Caco-2 (cell line): ENCODE measurements around the gene TMEM145. TPM values are rescaled to one million over a fixed set of nuclear protein-coding genes. Genes with fewer than 3 reads are reported as not detected.
A peak's percentile ranks its signal among the peaks of the same experiment; 100 is the strongest.
"Not testable (repeated sequence)": the region's sequence is repeated elsewhere in the genome, so short reads cannot be mapped to it uniquely, and the experiment has no call there.

ENCODE experiments used
- Bru-seq: library from RNA; stranded (reverse); fragments of 400-500 nt; gene quantifications from one replicate; lab custom pipeline; 2021; lab: Mats Ljungman, UMichigan
- BruChase-seq, 2 experiments: library from RNA; stranded (reverse); fragments of 400-500 nt; gene quantifications; one replicate each; lab custom pipeline; 2021; lab: Mats Ljungman, UMichigan
- BruUV-seq: library from RNA; stranded (reverse); fragments of 400-500 nt; replicated peaks from 2 replicates; lab custom pipeline; 2021; lab: Mats Ljungman, UMichigan
- CTCF ChIA-PET: fragments of 300-600 bp; sonication (Branson Sonifier 250); formaldehyde crosslinking; loops from one replicate; lab custom pipeline; 2022; ENCODE audit warnings: antibody characterized with exemption; lab: Charles Lee
- POLR2A ChIA-PET: fragments of 300-600 bp; sonication (Branson Sonifier 250); formaldehyde crosslinking; loops from one replicate; lab custom pipeline; 2022; ENCODE audit warnings: antibody characterized with exemption; lab: Charles Lee
- DNase-seq, 2 experiments: peaks; one replicate each; pipeline versions ENCODE4 v3.0.0 to v3.0.0-alpha.2; 2020 to 2022
- H3K27me3 ChIP-seq: replicated peaks from 2 replicates; pipeline ENCODE4 v1.6.0; 2011; ENCODE audit warnings: low read length; ENCODE audit not compliant: control insufficient read depth, insufficient read depth
- H3K36me3 ChIP-seq: 2 replicates; pipeline ENCODE4 v1.5.1; 2011; ENCODE audit warnings: low read length; ENCODE audit not compliant: control insufficient read depth, insufficient read depth
- H3K4me1 ChIP-seq: fragments of 250-450 bp; sonication (Bioruptor Pico); 2 replicates; pipeline ENCODE4 v1.5.1; 2020; ENCODE audit warnings: mild to moderate bottlenecking
- H3K4me3 ChIP-seq: 2 replicates; pipeline ENCODE4 v1.5.1; 2011; ENCODE audit warnings: low read depth, mild to moderate bottlenecking, control low read depth, low read length
- H3K9me3 ChIP-seq: fragments of 250-450 bp; sonication (Bioruptor Pico); 2 replicates; pipeline ENCODE4 v1.5.1; 2020; ENCODE audit warnings: mild to moderate bottlenecking, moderate library complexity
- H3K27ac Mint-ChIP-seq: one replicate; pipeline ENCODE4 v1.8.0; 2022; ENCODE audit warnings: mixed read lengths; ENCODE audit not compliant: unreplicated experiment
- H3K27me3 Mint-ChIP-seq: one replicate; pipeline ENCODE4 v1.8.0; 2022; ENCODE audit warnings: mixed read lengths; ENCODE audit not compliant: insufficient read depth, unreplicated experiment
- H3K36me3 Mint-ChIP-seq: one replicate; pipeline ENCODE4 v1.8.0; 2022; ENCODE audit warnings: mild to moderate bottlenecking, mixed read lengths; ENCODE audit not compliant: insufficient read depth, unreplicated experiment
- H3K4me1 Mint-ChIP-seq: one replicate; pipeline ENCODE4 v1.8.0; 2022; ENCODE audit warnings: low read depth, mixed read lengths; ENCODE audit not compliant: unreplicated experiment
- H3K4me3 Mint-ChIP-seq: one replicate; pipeline ENCODE4 v1.8.0; 2022; ENCODE audit warnings: mild to moderate bottlenecking, moderate library complexity, mixed read lengths; ENCODE audit not compliant: unreplicated experiment
- H3K9me3 Mint-ChIP-seq: one replicate; pipeline ENCODE4 v1.8.0; 2022; ENCODE audit warnings: mixed read lengths; ENCODE audit not compliant: unreplicated experiment
- CTCF ChIP-seq, 2 experiments: fragments of 200-600 bp in 1 of 2; IDR thresholded peaks; 1 replicate in 1 of 2; 2 replicates in 1 of 2; pipeline versions ENCODE4 v1.5.1 to v1.8.0; 2011 to 2022; ENCODE audit warnings: antibody characterized with exemption in 1 of 2, control low read depth in 1 of 2, inconsistent platforms in 1 of 2, low read depth in 1 of 2, low read length in 1 of 2, mild to moderate bottlenecking in 1 of 2, moderate library complexity in 1 of 2; ENCODE audit not compliant: insufficient read depth in 1 of 2, severe bottlenecking in 1 of 2, unreplicated experiment in 1 of 2
- intact Hi-C: fragments of 100-400 bp; cut with micrococcal nuclease; formaldehyde crosslinking; loops from one replicate; pipeline ENCODE4 v1.10.0; 2022; ENCODE audit not compliant: unreplicated experiment
- long read RNA-seq: library from polyadenylated mRNA; stranded (forward); transcript quantifications from one replicate; pipeline ENCODE4 v2.0.0, GENCODE V29; 2022
- total RNA-seq: library from RNA; stranded (reverse); gene quantifications from 2 replicates; pipeline ENCODE4 v1.2.3, GENCODE V29; 2022

The TMEM145 gene
- total RNA-seq (2.2 and 2.5 TPM in 2 replicates), Bru-seq, nascent RNA (percentile 25 among the genes with signal in this experiment), BruChase-seq, experiment 1, labeled RNA remaining after a 2-hour chase (percentile 7 among the genes with signal in this experiment), BruChase-seq, experiment 2, labeled RNA remaining after a 6-hour chase (percentile 34 among the genes with signal in this experiment)
- long read RNA-seq: 0 reads

GRCh38 chr19:42313096-42313839 is at the start of gene TMEM145:
Gene TMEM145, plus strand, starts transcription at chr19:42313309. Its CDS starts 68 bp downstream, at chr19:42313377.
- BruUV-seq: no TSS peak
- Mint-ChIP-seq H3K27ac (no peak within 1 kb of the TSS), H3K4me1 (no peaks in the 10 kb centered on the region), H3K27me3 (peaks cover 11% of the 10 kb centered on the region), H3K9me3 (peaks cover 2% of the 10 kb centered on the region), H3K36me3 (no peaks in the 10 kb centered on the region), H3K4me3 (peak within 1 kb of the TSS; percentile 66)
- intact Hi-C loops: no loop called here
- H3K36me3 ChIP-seq: no peaks in the 10 kb centered on the region
- 0 out of 2 replicates have a peak, but pooled peaks cover 5% of the 10 kb centered on the region for H3K4me1 ChIP-seq
- H3K9me3 ChIP-seq: no peaks in the 10 kb centered on the region
- peak; percentile 62 to 83 for DNase-seq
- H3K27me3 ChIP-seq: no peaks in the 10 kb centered on the region
- ChIA-PET CTCF (interaction anchor here (1.2 kb wide), 2 partner anchors 10 to 11 kb away, joined by 3 to 4 read pairs; partner anchors contain the start of gene PAFAH1B3), POLR2A (no interaction called here)
- TF ChIP-seq CTCF (IDR thresholded peaks at IDR 0.05; ENCODE audit: insufficient read depth in 1 of 2, low read depth in 1 of 2, low read length in 1 of 2, severe bottlenecking in 1 of 2, unreplicated experiment in 1 of 2): peak in 1 of 2 experiments; percentile 14
- peak within 1 kb of the TSS; percentile 48 for H3K4me3 ChIP-seq

GRCh38 chr19:42266105-42266504 is 47.0 kb upstream of the TMEM145 start:
- H3K4me1 ChIP-seq, H3K36me3 Mint-ChIP-seq, H3K4me1 Mint-ChIP-seq, DNase-seq, H3K9me3 ChIP-seq, H3K4me3 ChIP-seq, H3K36me3 ChIP-seq, POLR2A ChIA-PET, H3K27ac Mint-ChIP-seq, H3K9me3 Mint-ChIP-seq, H3K27me3 ChIP-seq, CTCF ChIA-PET, H3K4me3 Mint-ChIP-seq, intact Hi-C loops, BruUV-seq, H3K27me3 Mint-ChIP-seq: not testable (repeated sequence)

GRCh38 chr19:42266928-42267603 is 46.0 kb upstream of the TMEM145 start:
- H3K9me3 ChIP-seq, H3K4me1 Mint-ChIP-seq, intact Hi-C loops, BruUV-seq, H3K27me3 ChIP-seq, H3K27me3 Mint-ChIP-seq, DNase-seq, H3K9me3 Mint-ChIP-seq, H3K4me1 ChIP-seq, H3K4me3 Mint-ChIP-seq, H3K27ac Mint-ChIP-seq, H3K36me3 ChIP-seq, H3K36me3 Mint-ChIP-seq: not testable (repeated sequence)
- ChIA-PET CTCF (interaction anchor here (1.1 kb wide), 1 partner anchor 13 kb away, joined by 5 read pairs; no protein-coding TSS in a partner anchor), POLR2A (interaction anchor here (0.6 to 1.4 kb wide), 4 partner anchors 11 to 191 kb away, joined by 3 to 4 read pairs (median 4); partner anchors contain the start of genes ERF and ZNF574)
- H3K4me3 ChIP-seq: peak overlapping the region; percentile 74; the same call in 1 of the 2 replicates
